IPS-20b (cell line): Measurements from ENCODE around the gene SUSD4.
"Not testable (repeated sequence)": the region's sequence is repeated elsewhere in the genome, so short reads cannot be mapped to it uniquely, and the experiment has no call there.

Experiments
- H3K27ac ChIP-seq: one replicate; pipeline ENCODE4 v1.5.1; 2013; ENCODE audit warnings: low read length
- H3K27me3 ChIP-seq: 2 replicates; pipeline ENCODE4 v1.6.1; 2013; ENCODE audit warnings: mild to moderate bottlenecking, low read length, inconsistent platforms; ENCODE audit not compliant: insufficient read depth
- H3K36me3 ChIP-seq: 2 replicates; pipeline ENCODE4 v1.6.1; 2013; ENCODE audit warnings: low read depth, mild to moderate bottlenecking, inconsistent platforms, low read length, moderate library complexity; ENCODE audit not compliant: insufficient read depth
- H3K4me1 ChIP-seq: 2 replicates; pipeline ENCODE4 v1.6.1; 2013; ENCODE audit warnings: mild to moderate bottlenecking, control low read depth, inconsistent platforms, low read length, moderate library complexity; ENCODE audit not compliant: insufficient read depth
- H3K4me3 ChIP-seq: 2 replicates; pipeline ENCODE4 v1.5.1; 2013; ENCODE audit warnings: mild to moderate bottlenecking, low read length, inconsistent platforms
- H3K9ac ChIP-seq: 2 replicates; pipeline ENCODE4 v1.6.1; 2013; ENCODE audit warnings: low read depth, mild to moderate bottlenecking, inconsistent platforms, low read length, moderate library complexity
- H3K9me3 ChIP-seq: 2 replicates; pipeline ENCODE4 v1.6.1; 2013; ENCODE audit warnings: mild to moderate bottlenecking, low read depth, low read length, inconsistent platforms; ENCODE audit not compliant: insufficient read depth

Gene SUSD4

GRCh38 chr1:223278311-223278710, 85.7 kb downstream of the SUSD4 start:
- H3K27ac ChIP-seq, H3K9ac ChIP-seq, H3K36me3 ChIP-seq, H3K4me3 ChIP-seq, H3K4me1 ChIP-seq, H3K9me3 ChIP-seq, H3K27me3 ChIP-seq: not testable (repeated sequence)

DNA sequence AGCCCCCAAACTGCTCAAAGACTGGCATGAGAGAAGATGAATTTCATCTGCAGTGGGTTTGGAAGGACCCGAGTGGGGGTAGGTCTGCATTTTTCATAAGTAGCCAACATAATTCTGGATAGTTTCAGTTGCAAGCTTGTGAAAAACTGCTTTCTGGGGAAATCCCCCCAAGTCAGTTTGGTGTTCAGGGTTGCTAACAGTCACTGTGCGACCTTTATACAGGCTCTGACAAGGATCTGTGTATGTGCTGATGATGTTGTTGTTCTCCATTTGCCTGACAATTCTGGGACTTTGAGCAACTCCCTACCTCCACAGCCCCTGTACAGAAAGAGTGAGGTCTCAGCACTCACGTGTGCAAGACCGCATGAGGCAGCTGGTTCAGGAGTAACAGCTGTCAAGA, 87.9 kb downstream of the SUSD4 start:
- H3K9me3 ChIP-seq: peaks cover 6% of the 10 kb centered on the region
- H3K36me3 ChIP-seq: no peaks in the 10 kb centered on the region
- no peak overlapping the region for H3K9ac ChIP-seq
- no peaks in the 10 kb centered on the region for H3K4me1 ChIP-seq
- no peaks in the 10 kb centered on the region for H3K27me3 ChIP-seq
- no peak overlapping the region for H3K27ac ChIP-seq
- H3K4me3 ChIP-seq: no peak overlapping the region

DNA sequence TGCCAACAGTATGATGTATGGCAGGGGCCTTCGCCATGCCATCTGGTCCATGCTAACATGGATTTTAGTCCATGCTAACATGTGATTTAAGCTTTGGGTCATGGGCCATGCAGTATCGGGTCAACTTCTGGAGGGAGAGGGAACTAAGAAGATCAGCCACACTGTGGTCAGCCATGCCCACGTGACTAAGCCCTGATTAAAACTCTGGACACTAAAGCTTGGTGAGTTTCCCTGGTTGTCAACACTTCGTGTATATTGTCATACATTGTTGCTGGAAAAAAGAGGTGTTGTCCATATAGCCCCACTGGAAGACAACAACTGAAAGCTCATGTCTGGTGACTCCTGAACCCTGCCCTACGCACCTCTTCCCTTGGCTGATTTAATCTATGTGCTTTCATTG, 90.5 kb downstream of the SUSD4 start:
- H3K27ac ChIP-seq: no peak overlapping the region
- H3K4me1 ChIP-seq: no peaks in the 10 kb centered on the region
- H3K4me3 ChIP-seq: no peak overlapping the region
- H3K27me3 ChIP-seq: no peaks in the 10 kb centered on the region
- H3K9me3 ChIP-seq: peaks cover 6% of the 10 kb centered on the region
- H3K9ac ChIP-seq: no peak overlapping the region
- no peaks in the 10 kb centered on the region for H3K36me3 ChIP-seq

- Histone ChIP-seq H3K4me1 (no peaks in the 10 kb centered on the region), H3K9ac (no peak overlapping the region), H3K4me3 (no peak overlapping the region), H3K27ac (no peak overlapping the region), H3K36me3 (no peaks in the 10 kb centered on the region), H3K27me3 (no peaks in the 10 kb centered on the region), H3K9me3 (no peaks in the 10 kb centered on the region)
Measured at GRCh38 chr1:223271085-223271781, 92.7 kb downstream of the SUSD4 start.

- Histone ChIP-seq H3K9me3 (no peaks in the 10 kb centered on the region), H3K9ac (no peak overlapping the region), H3K4me1 (no peaks in the 10 kb centered on the region), H3K36me3 (no peaks in the 10 kb centered on the region), H3K27me3 (no peaks in the 10 kb centered on the region), H3K4me3 (no peak overlapping the region), H3K27ac (no peak overlapping the region)
Measured at GRCh38 chr1:223270155-223270554, 93.8 kb downstream of the SUSD4 start.

DNA sequence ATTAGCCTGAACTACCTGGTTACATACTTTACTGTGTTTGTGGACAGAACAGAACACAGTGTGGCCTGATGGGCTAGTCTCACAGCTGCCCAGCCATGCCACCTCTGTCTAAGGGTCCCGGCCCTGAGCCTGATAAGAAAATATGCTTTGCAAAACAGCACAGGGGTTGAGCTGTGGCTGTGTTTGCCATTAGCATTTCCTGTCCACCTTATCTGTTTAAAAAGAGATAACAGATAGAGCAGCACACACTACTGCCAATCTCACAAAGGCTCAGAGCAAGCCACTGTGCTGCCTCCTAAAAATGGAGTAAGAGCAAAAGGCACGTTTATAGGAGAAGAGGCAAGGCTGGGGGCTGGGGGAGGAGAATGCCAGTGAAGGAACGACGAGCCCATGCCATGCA, 95.0 kb downstream of the SUSD4 start:
- H3K4me1 ChIP-seq: no peaks in the 10 kb centered on the region
- H3K36me3 ChIP-seq: no peaks in the 10 kb centered on the region
- H3K27ac ChIP-seq: no peak overlapping the region
- no peaks in the 10 kb centered on the region for H3K9me3 ChIP-seq
- no peaks in the 10 kb centered on the region for H3K27me3 ChIP-seq
- no peak overlapping the region for H3K4me3 ChIP-seq
- no peak overlapping the region for H3K9ac ChIP-seq

GRCh38 chr1:223266632-223267172, 97.3 kb downstream of the SUSD4 start:
- no peaks in the 10 kb centered on the region for H3K27me3 ChIP-seq
- no peaks in the 10 kb centered on the region for H3K4me1 ChIP-seq
- no peaks in the 10 kb centered on the region for H3K36me3 ChIP-seq
- no peak overlapping the region for H3K4me3 ChIP-seq
- no peak overlapping the region for H3K27ac ChIP-seq
- no peak overlapping the region for H3K9ac ChIP-seq
- H3K9me3 ChIP-seq: no peaks in the 10 kb centered on the region

- H3K27me3 ChIP-seq: no peaks in the 10 kb centered on the region
- H3K4me1 ChIP-seq: no peaks in the 10 kb centered on the region
- no peak overlapping the region for H3K4me3 ChIP-seq
- no peaks in the 10 kb centered on the region for H3K36me3 ChIP-seq
- no peak overlapping the region for H3K27ac ChIP-seq
- no peaks in the 10 kb centered on the region for H3K9me3 ChIP-seq
- no peak overlapping the region for H3K9ac ChIP-seq
Measured at GRCh38 chr1:223264983-223265908, 98.7 kb downstream of the SUSD4 start.

- Histone ChIP-seq H3K4me3 (no peak overlapping the region), H3K9me3 (no peaks in the 10 kb centered on the region), H3K27ac (no peak overlapping the region), H3K36me3 (no peaks in the 10 kb centered on the region), H3K9ac (no peak overlapping the region), H3K27me3 (no peaks in the 10 kb centered on the region; the same call in 1 of the 2 replicates), H3K4me1 (no peaks in the 10 kb centered on the region)
Measured at GRCh38 chr1:223264529-223264928, 99.4 kb downstream of the SUSD4 start.

DNA sequence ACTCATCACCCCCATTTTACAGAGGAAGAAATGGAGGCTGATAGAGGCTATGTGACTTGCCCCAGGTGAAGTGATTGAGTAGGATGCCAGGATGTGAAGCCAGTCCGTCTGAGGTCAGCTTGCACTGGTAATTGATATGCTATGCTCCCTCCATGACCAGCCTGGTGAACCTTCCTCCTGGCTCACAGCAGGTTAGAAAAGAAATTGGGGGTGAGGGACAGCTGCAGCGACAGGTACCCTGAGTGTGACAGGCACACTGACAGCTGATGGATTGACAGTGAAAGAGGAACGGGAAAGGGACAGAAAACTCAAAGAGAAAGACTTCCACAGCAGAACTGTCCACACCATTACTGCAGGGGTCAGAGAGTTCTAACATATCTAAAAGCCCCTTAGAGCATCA, 102.1 kb downstream of the SUSD4 start:
- H3K27me3 ChIP-seq: no peaks in the 10 kb centered on the region; the same call in 1 of the 2 replicates

GRCh38 chr1:223260712-223261111, 103.3 kb downstream of the SUSD4 start:
- Histone ChIP-seq H3K27ac (no peak overlapping the region), H3K9ac (no peak overlapping the region), H3K27me3 (no peaks in the 10 kb centered on the region; the same call in 1 of the 2 replicates), H3K4me1 (peaks cover 3% of the 10 kb centered on the region; the same call in 1 of the 2 replicates), H3K36me3 (no peaks in the 10 kb centered on the region), H3K9me3 (no peaks in the 10 kb centered on the region), H3K4me3 (no peak overlapping the region)

More for the DNA sequence above, 102.1 kb downstream of the SUSD4 start:
- no peak overlapping the region for H3K4me3 ChIP-seq
- no peak overlapping the region for H3K9ac ChIP-seq
- no peaks in the 10 kb centered on the region; the same call in 1 of the 2 replicates for H3K4me1 ChIP-seq
- no peaks in the 10 kb centered on the region for H3K9me3 ChIP-seq
- no peaks in the 10 kb centered on the region for H3K36me3 ChIP-seq
- H3K27ac ChIP-seq: no peak overlapping the region
